ENCODE data around the gene PPIA. TPM values are rescaled to one million over a fixed set of nuclear protein-coding genes. Genes with fewer than 3 reads are reported as not detected.

PPIA gene
- total RNA-seq, 1 donor from 2014 or later, result 1,178 TPM

- TF ChIP-seq CTCF (IDR thresholded peaks at IDR 0.05; ENCODE audit: insufficient read depth, low read length, severe bottlenecking), result no peak
- H3K4me3 ChIP-seq (ENCODE audit: low read depth, low read length), result no peak overlapping the region
- no peak for DNase-seq (ENCODE audit: low read depth)
- no peak for FAIRE-seq
- no peaks in the 10 kb centered on the region for H3K27me3 ChIP-seq (ENCODE audit: control insufficient read depth, insufficient read depth, low read length)
- no peaks in the 10 kb centered on the region for H3K36me3 ChIP-seq (ENCODE audit: control insufficient read depth, insufficient read depth, low read length)
These were observed 8.7 kb upstream of the PPIA start for GRCh38 chr7:44787762-44788161.

GRCh38 chr7:44789990-44790389 lies 6.5 kb upstream of the PPIA start:
- no peaks in the 10 kb centered on the region for H3K27me3 ChIP-seq (ENCODE audit: control insufficient read depth, insufficient read depth, low read length)
- no peak for TF ChIP-seq CTCF (IDR thresholded peaks at IDR 0.05; ENCODE audit: insufficient read depth, low read length, severe bottlenecking)
- no peaks in the 10 kb centered on the region for H3K36me3 ChIP-seq (ENCODE audit: control insufficient read depth, insufficient read depth, low read length)
- FAIRE-seq (no peak), DNase-seq (ENCODE audit: low read depth) (no peak)
- no peak overlapping the region for H3K4me3 ChIP-seq (ENCODE audit: low read depth, low read length)

GRCh38 chr7:44791278-44792219 lies 4.9 kb upstream of the PPIA start:
- no peak for DNase-seq (ENCODE audit: low read depth)
- no peak for FAIRE-seq
- Histone ChIP-seq H3K36me3 (ENCODE audit: control insufficient read depth, insufficient read depth, low read length) (no peaks in the 10 kb centered on the region), H3K27me3 (ENCODE audit: control insufficient read depth, insufficient read depth, low read length) (no peaks in the 10 kb centered on the region), H3K4me3 (ENCODE audit: low read depth, low read length) (no peak overlapping the region)
- TF ChIP-seq CTCF (IDR thresholded peaks at IDR 0.05; ENCODE audit: insufficient read depth, low read length, severe bottlenecking), result no peak

GRCh38 chr7:44793919-44794318 lies 2.6 kb upstream of the PPIA start:
- DNase-seq (ENCODE audit: low read depth), result no peak
- no peak for FAIRE-seq
- Histone ChIP-seq H3K36me3 (ENCODE audit: control insufficient read depth, insufficient read depth, low read length) (peaks cover 5% of the 10 kb centered on the region), H3K27me3 (ENCODE audit: control insufficient read depth, insufficient read depth, low read length) (no peaks in the 10 kb centered on the region), H3K4me3 (ENCODE audit: low read depth, low read length) (no peak overlapping the region)
- no peak for TF ChIP-seq CTCF (IDR thresholded peaks at IDR 0.05; ENCODE audit: insufficient read depth, low read length, severe bottlenecking)

- FAIRE-seq (no peak), DNase-seq (ENCODE audit: low read depth) (no peak)
- H3K4me3 ChIP-seq (ENCODE audit: low read depth, low read length), result no peak overlapping the region
- no peaks in the 10 kb centered on the region for H3K27me3 ChIP-seq (ENCODE audit: control insufficient read depth, insufficient read depth, low read length)
- H3K36me3 ChIP-seq (ENCODE audit: control insufficient read depth, insufficient read depth, low read length), result peaks cover 6% of the 10 kb centered on the region
- no peak for TF ChIP-seq CTCF (IDR thresholded peaks at IDR 0.05; ENCODE audit: insufficient read depth, low read length, severe bottlenecking)
These were observed 2.1 kb upstream of the PPIA start for GRCh38 chr7:44794331-44794730.
